Gastroesophageal sphincter (tissue), 4 donors: ENCODE results near the gene ALK. TPM values are rescaled to one million over a fixed set of nuclear protein-coding genes. Genes with fewer than 3 reads are reported as not detected.

Experiments
- ATAC-seq: fragments of 150-250 bp; one replicate; pipeline ENCODE4 v1.9.1; 2016; ENCODE audit warnings: mild to moderate bottlenecking, moderate library complexity
- H3K27ac ChIP-seq, 4 donors: fragments of 200-600 bp; sonication (generic) in 3 of 4; 1 replicate in 3 of 4; 2 replicates in 1 of 4; pipeline ENCODE4 v1.5.1; 2016 to 2019
- H3K27me3 ChIP-seq: fragments of 200-600 bp; sonication (generic); one replicate; pipeline ENCODE4 v1.5.1; 2019
- H3K36me3 ChIP-seq, 2 donors: fragments of 200-600 bp; sonication (generic); one replicate each; pipeline ENCODE4 v1.5.1; 2019; ENCODE audit warnings: control low read depth in 1 of 2
- H3K4me1 ChIP-seq, 3 donors: fragments of 200-600 bp; sonication (generic); 1 replicate in 2 of 3; 2 replicates in 1 of 3; pipeline ENCODE4 v1.5.1; 2016 to 2019; ENCODE audit warnings: control low read depth in 2 of 3
- H3K4me3 ChIP-seq, 2 donors: fragments of 200-600 bp; sonication (generic); one replicate each; pipeline ENCODE4 v1.5.1; 2019; ENCODE audit warnings: mild to moderate bottlenecking in 1 of 2, moderate library complexity in 1 of 2
- H3K9me3 ChIP-seq, 3 donors: fragments of 200-600 bp; sonication (generic); one replicate each; pipeline ENCODE4 v1.5.1; 2017 to 2019; ENCODE audit warnings: control low read depth in 2 of 3
- CTCF ChIP-seq, 4 experiments: fragments of 200-600 bp in 2 of 4; fragments of 450-650 bp in 2 of 4; sonication (generic) in 1 of 4; IDR thresholded peaks; one replicate each; pipeline ENCODE4 v1.5.1; 2017 to 2019; ENCODE audit warnings: antibody characterized with exemption in 4 of 4, mild to moderate bottlenecking in 2 of 4, moderate library complexity in 2 of 4
- EP300 ChIP-seq: sonication (generic); formaldehyde crosslinking; IDR thresholded peaks from one replicate; pipeline ENCODE4 v1.6.1; 2017; ENCODE audit warnings: antibody characterized with exemption, mild to moderate bottlenecking
- POLR2A ChIP-seq, 2 donors: fragments of 450-650 bp; IDR thresholded peaks; one replicate each; pipeline ENCODE4 v1.6.1; 2017; ENCODE audit warnings: antibody characterized with exemption in 2 of 2, mild to moderate bottlenecking in 2 of 2, moderate library complexity in 1 of 2
- POLR2AphosphoS5 ChIP-seq: sonication (generic); formaldehyde crosslinking; IDR thresholded peaks from one replicate; pipeline ENCODE4 v1.6.1; 2017; ENCODE audit warnings: antibody characterized with exemption
- WGBS, 2 donors: methylation state at CpG; one replicate each; pipeline ENCODE4 v1.1.5; 2018; ENCODE audit warnings: low coverage in 1 of 2; 5-methylcytosine and 5-hydroxymethylcytosine counted together
- total RNA-seq, 4 donors: library from RNA; depleted of rRNA; stranded (reverse); fragments of >200 nt; gene quantifications; one replicate each; pipeline ENCODE4 v1.1.0, GENCODE V29; 2016

The ALK gene
- total RNA-seq, 4 donors from 2014 or later: 0.94 to 1.6 (median 1.1) TPM

- no peak overlapping the region for H3K27ac ChIP-seq
- no peaks in the 10 kb centered on the region for H3K36me3 ChIP-seq
- no peaks in the 10 kb centered on the region for H3K9me3 ChIP-seq
- ATAC-seq: no peak
- 80% methylated on average over 1 of the region's 6 CpGs; no CpG with 5 or more reads in 1 of the 2 donors for WGBS, 2 donors
- TF ChIP-seq POLR2A (IDR thresholded peaks at IDR 0.05) (no peak), EP300 (no peak), CTCF (IDR thresholded peaks at IDR 0.05) (no peak), POLR2AphosphoS5 (no peak)
- H3K4me1 ChIP-seq: no peaks in the 10 kb centered on the region
- H3K27me3 ChIP-seq: no peaks in the 10 kb centered on the region
- no peak overlapping the region for H3K4me3 ChIP-seq
Observed at GRCh38 chr2:29619689-29620088, 301.7 kb downstream of the ALK start.

- no peaks in the 10 kb centered on the region for H3K36me3 ChIP-seq
- ATAC-seq: no peak
- WGBS, 2 donors: 91 to 100% methylated on average over 1 of the region's 2 CpGs
- no peaks in the 10 kb centered on the region for H3K4me1 ChIP-seq
- TF ChIP-seq POLR2AphosphoS5: no peak
- no peak for TF ChIP-seq EP300
- no peak for TF ChIP-seq CTCF (IDR thresholded peaks at IDR 0.05)
- TF ChIP-seq POLR2A (IDR thresholded peaks at IDR 0.05): no peak
- no peaks in the 10 kb centered on the region for H3K27me3 ChIP-seq
- H3K9me3 ChIP-seq: no peaks in the 10 kb centered on the region
- no peak overlapping the region for H3K27ac ChIP-seq
- H3K4me3 ChIP-seq: no peak overlapping the region
Observed at GRCh38 chr2:29618024-29618423, 303.4 kb downstream of the ALK start.

GRCh38 chr2:29617351-29617750 is 304.0 kb downstream of the ALK start:
- Histone ChIP-seq H3K4me1 (no peaks in the 10 kb centered on the region), H3K9me3 (no peaks in the 10 kb centered on the region), H3K27ac (no peak overlapping the region), H3K36me3 (no peaks in the 10 kb centered on the region), H3K27me3 (no peaks in the 10 kb centered on the region), H3K4me3 (no peak overlapping the region)
- TF ChIP-seq POLR2AphosphoS5 (no peak), POLR2A (IDR thresholded peaks at IDR 0.05) (no peak), CTCF (IDR thresholded peaks at IDR 0.05) (no peak), EP300 (no peak)
- 77 to 82% methylated on average over 2 to 3 of the region's 3 CpGs for WGBS, 2 donors
- ATAC-seq: no peak

GRCh38 chr2:29616569-29616968 is 304.8 kb downstream of the ALK start:
- no peak overlapping the region for H3K4me3 ChIP-seq
- no peak for ATAC-seq
- H3K36me3 ChIP-seq: no peaks in the 10 kb centered on the region
- H3K27me3 ChIP-seq: no peaks in the 10 kb centered on the region
- no peaks in the 10 kb centered on the region for H3K4me1 ChIP-seq
- TF ChIP-seq POLR2AphosphoS5 (no peak), CTCF (IDR thresholded peaks at IDR 0.05) (no peak), POLR2A (IDR thresholded peaks at IDR 0.05) (no peak), EP300 (no peak)
- no peak overlapping the region for H3K27ac ChIP-seq
- 0% methylated on average over 1 of the region's 1 CpG; no CpG with 5 or more reads in 1 of the 2 donors for WGBS, 2 donors
- H3K9me3 ChIP-seq: no peaks in the 10 kb centered on the region

GRCh38 chr2:29615841-29616240 is 305.5 kb downstream of the ALK start:
- H3K4me3 ChIP-seq: no peak overlapping the region
- 0 to 40% methylated on average over 1 to 3 of the region's 6 CpGs for WGBS, 2 donors
- TF ChIP-seq CTCF (IDR thresholded peaks at IDR 0.05) (no peak), EP300 (no peak), POLR2AphosphoS5 (no peak), POLR2A (IDR thresholded peaks at IDR 0.05) (no peak)
- H3K36me3 ChIP-seq: no peaks in the 10 kb centered on the region
- no peak for ATAC-seq
- no peaks in the 10 kb centered on the region for H3K9me3 ChIP-seq
- H3K27me3 ChIP-seq: no peaks in the 10 kb centered on the region
- H3K27ac ChIP-seq: no peak overlapping the region
- no peaks in the 10 kb centered on the region for H3K4me1 ChIP-seq
